Natural killer cell (primary cell): ENCODE measurements around the gene RANGAP1. TPM values are rescaled to one million over a fixed set of nuclear protein-coding genes. Genes with fewer than 3 reads are reported as not detected.

Experiments
- ATAC-seq, 3 donors: fragments of 150-1000 bp in 2 of 3; fragments of 200-7000 bp in 1 of 3; cut with Tn5 transposase; 1 replicate in 1 of 3; 2 replicates in 2 of 3; pipeline ENCODE4 v1.10.0; 2021; ENCODE audit warnings: mild to moderate bottlenecking in 2 of 3, moderate library complexity in 2 of 3
- DNase-seq, 2 donors: peaks; one replicate each; pipeline versions ENCODE4 v3.0.0 to v3.0.0-alpha.2; 2013 to 2021; ENCODE audit warnings: mixed read lengths in 1 of 2
- H3K27ac ChIP-seq: one replicate; pipeline ENCODE4 v1.5.1; 2013; ENCODE audit warnings: mild to moderate bottlenecking, low read length
- H3K27me3 ChIP-seq: one replicate; pipeline ENCODE4 v1.6.1; 2013; ENCODE audit warnings: low read length; ENCODE audit not compliant: control insufficient read depth, insufficient read depth
- H3K36me3 ChIP-seq: one replicate; pipeline ENCODE4 v1.6.1; 2013; ENCODE audit warnings: low read length; ENCODE audit not compliant: control insufficient read depth, insufficient read depth
- H3K4me1 ChIP-seq: one replicate; pipeline ENCODE4 v1.6.1; 2013; ENCODE audit warnings: low read length; ENCODE audit not compliant: control insufficient read depth, insufficient read depth
- H3K4me3 ChIP-seq: one replicate; pipeline ENCODE4 v1.5.1; 2013; ENCODE audit warnings: low read length
- H3K9me3 ChIP-seq: one replicate; pipeline ENCODE4 v1.6.1; 2013; ENCODE audit warnings: low read length; ENCODE audit not compliant: control insufficient read depth, insufficient read depth
- H3K27ac Mint-ChIP-seq, 2 donors: one replicate each; pipeline ENCODE4 v1.8.0; 2022; ENCODE audit warnings: mild to moderate bottlenecking in 2 of 2, mixed read lengths in 2 of 2, moderate library complexity in 1 of 2
- H3K27me3 Mint-ChIP-seq, 2 donors: one replicate each; pipeline ENCODE4 v1.8.0; 2022; ENCODE audit warnings: low read depth in 2 of 2, mixed read lengths in 2 of 2
- H3K36me3 Mint-ChIP-seq: one replicate; pipeline ENCODE4 v1.8.0; 2022; ENCODE audit warnings: mixed read lengths
- H3K4me1 Mint-ChIP-seq, 2 donors: one replicate each; pipeline ENCODE4 v1.8.0; 2022; ENCODE audit warnings: mixed read lengths in 2 of 2
- H3K4me3 Mint-ChIP-seq: one replicate; pipeline ENCODE4 v1.8.0; 2022; ENCODE audit warnings: mild to moderate bottlenecking, moderate library complexity, mixed read lengths
- H3K9me3 Mint-ChIP-seq, 2 donors: one replicate each; pipeline ENCODE4 v1.8.0; 2022; ENCODE audit warnings: mixed read lengths in 2 of 2
- WGBS: methylation state at CpG from one replicate; pipeline ENCODE4 v1.1.7; 2013; ENCODE audit warnings: missing lambda C conversion rate; ENCODE audit not compliant: insufficient coverage; 5-methylcytosine and 5-hydroxymethylcytosine counted together
- intact Hi-C: fragments of 100-400 bp; cut with micrococcal nuclease; formaldehyde crosslinking; loops from one replicate; pipeline ENCODE4 v1.14.2; 2022
- total RNA-seq, 4 donors: library from RNA; stranded (reverse); fragments of 120-200 nt in 1 of 4; gene quantifications; one replicate each; pipeline versions ENCODE4 v1.2.3 to v1.2.4, GENCODE V29; 2013 to 2022
- TF ChIP-seq, protein P1 (sequence below): fragments of 200-600 bp; IDR thresholded peaks from one replicate; pipeline ENCODE4 v1.8.0; 2022; ENCODE audit warnings: antibody characterized with exemption

Gene RANGAP1
- total RNA-seq, result 10 to 100 TPM; 44.0 to 54.2 (median 54.0) TPM
- 21.2 TPM for total RNA-seq (2013)

DNA sequence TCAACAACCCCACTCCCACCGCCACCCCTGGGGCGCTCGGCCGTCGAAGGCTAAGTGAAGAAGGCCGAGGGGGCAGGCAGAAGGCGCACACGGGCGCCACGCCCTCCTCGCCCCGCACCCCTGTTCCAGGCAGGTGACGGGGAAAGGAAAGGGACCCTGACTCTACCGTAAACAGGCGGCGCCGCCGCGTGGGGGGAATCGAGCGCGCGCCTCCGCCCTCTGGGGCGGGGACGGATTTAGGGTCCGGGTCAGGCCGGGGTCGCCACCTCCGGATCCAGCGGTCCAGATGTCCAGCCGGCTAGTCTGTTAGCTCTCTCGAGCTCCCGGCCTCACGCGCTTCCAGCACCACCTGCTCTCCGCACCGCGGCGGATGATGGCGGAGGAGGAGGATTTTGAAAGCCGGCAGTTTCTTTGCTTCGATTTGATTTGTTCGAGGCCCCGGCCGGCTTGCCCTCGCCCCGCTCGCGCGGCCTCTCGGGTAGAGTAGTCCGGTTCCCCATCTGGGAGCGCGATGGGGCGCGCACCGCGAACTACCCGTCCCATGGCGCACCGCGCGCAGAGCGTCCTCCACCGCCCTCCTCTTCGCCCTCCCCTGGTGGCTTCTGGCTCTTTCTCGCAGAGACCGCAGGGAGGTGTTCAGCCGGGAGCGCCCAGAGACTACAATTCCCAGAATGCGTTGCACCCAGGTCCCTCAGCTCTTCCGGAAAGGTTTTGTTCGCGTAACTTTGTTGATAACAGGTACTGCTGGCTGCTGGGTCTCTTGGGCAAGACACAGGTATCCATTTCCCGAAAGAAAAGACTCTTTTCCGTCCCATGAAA lies at the start of gene RANGAP1:
Gene RANGAP1 (minus strand): TSS at position 368 of the 819 bp plus-strand sequence. CDS start 5,143 bp downstream, outside the sequence.
- Histone ChIP-seq H3K4me1 (peaks cover 15% of the 10 kb centered on the region), H3K4me3 (peak within 1 kb of the TSS; percentile 86), H3K27me3 (no peaks in the 10 kb centered on the region), H3K9me3 (no peaks in the 10 kb centered on the region), H3K27ac (peak within 1 kb of the TSS; percentile 86), H3K36me3 (peaks cover 14% of the 10 kb centered on the region)
- peak; percentile 93 to 98 (median 93) for ATAC-seq
- TF ChIP-seq, protein P1, sequence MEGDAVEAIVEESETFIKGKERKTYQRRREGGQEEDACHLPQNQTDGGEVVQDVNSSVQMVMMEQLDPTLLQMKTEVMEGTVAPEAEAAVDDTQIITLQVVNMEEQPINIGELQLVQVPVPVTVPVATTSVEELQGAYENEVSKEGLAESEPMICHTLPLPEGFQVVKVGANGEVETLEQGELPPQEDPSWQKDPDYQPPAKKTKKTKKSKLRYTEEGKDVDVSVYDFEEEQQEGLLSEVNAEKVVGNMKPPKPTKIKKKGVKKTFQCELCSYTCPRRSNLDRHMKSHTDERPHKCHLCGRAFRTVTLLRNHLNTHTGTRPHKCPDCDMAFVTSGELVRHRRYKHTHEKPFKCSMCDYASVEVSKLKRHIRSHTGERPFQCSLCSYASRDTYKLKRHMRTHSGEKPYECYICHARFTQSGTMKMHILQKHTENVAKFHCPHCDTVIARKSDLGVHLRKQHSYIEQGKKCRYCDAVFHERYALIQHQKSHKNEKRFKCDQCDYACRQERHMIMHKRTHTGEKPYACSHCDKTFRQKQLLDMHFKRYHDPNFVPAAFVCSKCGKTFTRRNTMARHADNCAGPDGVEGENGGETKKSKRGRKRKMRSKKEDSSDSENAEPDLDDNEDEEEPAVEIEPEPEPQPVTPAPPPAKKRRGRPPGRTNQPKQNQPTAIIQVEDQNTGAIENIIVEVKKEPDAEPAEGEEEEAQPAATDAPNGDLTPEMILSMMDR, result no peak
- WGBS, result under 1% methylated on average over 77 of the region's 77 CpGs
- intact Hi-C loops, result loop anchor here (1.0 to 10.0 kb wide), 5 partner anchors 15 to 195 kb away; partner anchors contain the start of genes L3MBTL2, TEF and ZC3H7B
- Mint-ChIP-seq H3K27ac (peak within 1 kb of the TSS; percentile 96), H3K4me3 (peak within 1 kb of the TSS; percentile 93), H3K36me3 (no peaks in the 10 kb centered on the region), H3K9me3 (no peaks in the 10 kb centered on the region), H3K4me1 (peaks cover 24 to 39% of the 10 kb centered on the region in 2 donors), H3K27me3 (no peaks in the 10 kb centered on the region)
- DNase-seq, result peak; percentile 95 to 99

DNA sequence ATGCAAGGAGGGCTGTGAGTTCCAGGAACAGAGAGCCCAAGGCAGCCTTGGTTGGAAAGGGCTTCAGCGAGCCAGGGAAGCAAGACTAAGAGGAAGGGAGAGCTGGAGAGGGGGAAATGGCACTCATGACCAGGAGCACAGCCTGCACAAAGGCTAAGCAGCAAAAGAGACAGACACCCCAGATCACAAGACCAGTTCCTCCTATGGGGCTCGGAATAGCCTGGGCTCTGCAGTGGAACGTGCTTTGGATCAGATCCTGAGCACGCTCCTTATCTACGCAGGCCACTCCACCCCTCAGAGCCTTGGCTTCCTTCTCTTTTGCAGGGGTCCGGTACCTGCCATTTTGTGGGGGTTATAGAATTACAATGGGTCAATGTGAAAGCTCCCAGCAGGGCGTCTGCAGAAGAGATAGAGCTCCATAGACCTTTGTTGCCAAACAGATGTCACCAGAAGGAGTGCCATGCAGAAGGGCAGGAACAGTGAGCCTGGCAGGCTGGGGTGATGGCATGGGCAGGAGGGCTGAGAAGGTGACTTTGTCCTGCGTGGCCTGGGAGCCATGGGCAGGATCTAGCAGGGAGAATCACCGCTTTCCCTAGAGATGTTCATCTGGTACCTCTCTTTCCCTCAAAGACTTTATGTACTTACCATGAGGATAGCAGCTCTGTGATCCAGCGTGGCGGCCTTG lies 49.1 kb upstream of the RANGAP1 start:
- Mint-ChIP-seq H3K4me3 (no peak overlapping the region), H3K4me1 (peaks cover 0 to 7% of the 10 kb centered on the region in 2 donors), H3K36me3 (no peaks in the 10 kb centered on the region), H3K27ac (no peak overlapping the region), H3K27me3 (no peaks in the 10 kb centered on the region), H3K9me3 (no peaks in the 10 kb centered on the region)
- DNase-seq (no peak), ATAC-seq (no peak)
- H3K27ac ChIP-seq, result no peak overlapping the region
- 99% methylated on average over 11 of the region's 11 CpGs for WGBS
- no peak overlapping the region for H3K4me3 ChIP-seq
- no peaks in the 10 kb centered on the region for H3K4me1 ChIP-seq
- intact Hi-C loops, result no loop called here
- peaks cover 44% of the 10 kb centered on the region for H3K36me3 ChIP-seq
- TF ChIP-seq, protein P1, result no peak
- H3K9me3 ChIP-seq, result no peaks in the 10 kb centered on the region
- no peaks in the 10 kb centered on the region for H3K27me3 ChIP-seq

DNA sequence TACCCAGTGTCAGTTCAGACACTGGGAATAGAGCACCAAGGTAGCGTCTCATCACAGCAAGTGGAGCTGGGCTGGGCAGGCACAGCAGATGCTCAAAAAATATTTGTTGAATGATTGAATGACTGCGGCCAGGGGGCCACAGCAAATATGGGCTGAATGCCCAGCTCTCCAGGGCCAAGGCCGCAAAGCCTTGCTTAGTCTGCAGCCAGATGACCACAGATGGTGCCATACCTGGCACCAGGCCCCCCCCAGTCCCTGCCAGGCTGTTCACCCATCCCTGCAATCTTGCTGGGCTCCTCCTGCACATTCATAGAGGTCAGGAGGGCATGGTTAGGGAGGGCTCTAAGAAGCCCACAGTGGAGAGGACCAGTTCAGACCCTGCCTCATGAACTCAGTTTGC lies 48.2 kb upstream of the RANGAP1 start:
- no peaks in the 10 kb centered on the region for H3K9me3 Mint-ChIP-seq
- H3K4me1 Mint-ChIP-seq, result peaks cover 0 to 7% of the 10 kb centered on the region in 2 donors
- H3K4me1 ChIP-seq, result no peaks in the 10 kb centered on the region
- no peak for DNase-seq
- 98% methylated on average over 3 of the region's 3 CpGs for WGBS
- no peaks in the 10 kb centered on the region for H3K36me3 Mint-ChIP-seq
- no peak for ATAC-seq
- no peaks in the 10 kb centered on the region for H3K27me3 Mint-ChIP-seq
- intact Hi-C loops, result no loop called here
- H3K27me3 ChIP-seq, result no peaks in the 10 kb centered on the region
- peak overlapping the region in 1 of 2 donors; percentile 38 for H3K27ac Mint-ChIP-seq
- no peaks in the 10 kb centered on the region for H3K9me3 ChIP-seq
- TF ChIP-seq, protein P1, result no peak
- no peak overlapping the region for H3K4me3 ChIP-seq
- no peak overlapping the region for H3K4me3 Mint-ChIP-seq
- H3K36me3 ChIP-seq, result peaks cover 44% of the 10 kb centered on the region
- no peak overlapping the region for H3K27ac ChIP-seq
